ENCODE data around the gene ERBB2. TPM values are rescaled to one million over a fixed set of nuclear protein-coding genes. Genes with fewer than 3 reads are reported as not detected.
"Not testable (repeated sequence)": the region's sequence is repeated elsewhere in the genome, so short reads cannot be mapped to it uniquely, and the experiment has no call there.

The ERBB2 gene
- total and polyA plus RNA-seq, 2 experiments from 2014 or later = 30.3 to 55.4 TPM

GRCh38 chr17:39688945-39689344, 10.9 kb upstream of the ERBB2 start:
- peak overlapping the region; percentile 100 for H3K4me2 ChIP-seq (ENCODE audit: unreplicated experiment)
- no peaks in the 10 kb centered on the region for H4K20me1 ChIP-seq (ENCODE audit: insufficient read depth)
- H3K4me1 ChIP-seq (ENCODE audit: insufficient read depth) = peaks cover 8% of the 10 kb centered on the region
- H3K79me2 ChIP-seq (ENCODE audit: insufficient read depth) = no peaks in the 10 kb centered on the region
- peaks cover 22% of the 10 kb centered on the region for H3F3A ChIP-seq (ENCODE audit: insufficient read depth)
- no peak for TF ChIP-seq EZH2phosphoT487 (IDR thresholded peaks at IDR 0.05; ENCODE audit: insufficient read depth, low read depth)
- peak overlapping the region; percentile 100 for H2AFZ ChIP-seq
- H3K27me3 ChIP-seq (replicated peaks; ENCODE audit: insufficient read depth) = no peaks in the 10 kb centered on the region
- no peaks in the 10 kb centered on the region for H3K36me3 ChIP-seq (ENCODE audit: low read depth)
- no peak overlapping the region for H3K27ac ChIP-seq
- H3K9me2 ChIP-seq (ENCODE audit: insufficient read depth) = peaks cover 8% of the 10 kb centered on the region; the same call in 1 of the 2 replicates
- DNase-seq = no peak
- WGBS, 2 experiments (ENCODE audit: low coverage in 1 of 2, low lambda C conversion rate in 2 of 2, missing lambda C conversion rate in 2 of 2) = 23 to 27% methylated on average over 3 of the region's 3 CpGs
- H3K9ac ChIP-seq = peak overlapping the region; percentile 84; the same call in 1 of the 2 replicates
- no peaks in the 10 kb centered on the region for H3K9me3 ChIP-seq (ENCODE audit: low read depth)
- in situ Hi-C loops (cut with MboI) = no loop called here
- peak overlapping the region; percentile 92 for H3K4me3 ChIP-seq

GRCh38 chr17:39694593-39694992, 5.3 kb upstream of the ERBB2 start:
- DNase-seq = no peak
- H3K9me2 ChIP-seq (ENCODE audit: insufficient read depth) = no peaks in the 10 kb centered on the region
- TF ChIP-seq EZH2 (IDR thresholded peaks at IDR 0.05; ENCODE audit: insufficient read depth, poor library complexity, severe bottlenecking) (no peak), EZH2phosphoT487 (IDR thresholded peaks at IDR 0.05; ENCODE audit: insufficient read depth, low read depth) (no peak)
- no peaks in the 10 kb centered on the region for H3K9me3 ChIP-seq (ENCODE audit: low read depth)
- H2AFZ ChIP-seq = no peak overlapping the region
- no peaks in the 10 kb centered on the region for H3F3A ChIP-seq (ENCODE audit: insufficient read depth)
- 81 to 90% methylated on average over 5 of the region's 5 CpGs for WGBS, 2 experiments (ENCODE audit: low coverage in 1 of 2, low lambda C conversion rate in 2 of 2, missing lambda C conversion rate in 2 of 2)
- H3K27ac ChIP-seq = no peak overlapping the region
- peaks cover 8% of the 10 kb centered on the region; the same call in 1 of the 2 replicates for H3K79me2 ChIP-seq (ENCODE audit: insufficient read depth)
- in situ Hi-C loops (cut with MboI) = no loop called here
- no peak overlapping the region for H3K4me2 ChIP-seq (ENCODE audit: unreplicated experiment)
- H3K4me3 ChIP-seq = no peak overlapping the region
- H3K27me3 ChIP-seq (replicated peaks; ENCODE audit: insufficient read depth) = no peaks in the 10 kb centered on the region
- H4K20me1 ChIP-seq (ENCODE audit: insufficient read depth) = no peaks in the 10 kb centered on the region
- H3K36me3 ChIP-seq (ENCODE audit: low read depth) = no peaks in the 10 kb centered on the region
- H3K4me1 ChIP-seq (ENCODE audit: insufficient read depth) = peaks cover 4% of the 10 kb centered on the region; the same call in 1 of the 2 replicates
- H3K9ac ChIP-seq = no peak overlapping the region

GRCh38 chr17:39695089-39695474, 4.8 kb upstream of the ERBB2 start:
- no peak overlapping the region for H3K4me3 ChIP-seq
- no peaks in the 10 kb centered on the region for H3F3A ChIP-seq (ENCODE audit: insufficient read depth)
- no peaks in the 10 kb centered on the region for H3K9me2 ChIP-seq (ENCODE audit: insufficient read depth)
- no peak overlapping the region for H3K4me2 ChIP-seq (ENCODE audit: unreplicated experiment)
- H4K20me1 ChIP-seq (ENCODE audit: insufficient read depth) = no peaks in the 10 kb centered on the region
- no peak for DNase-seq
- peaks cover 13% of the 10 kb centered on the region for H3K79me2 ChIP-seq (ENCODE audit: insufficient read depth)
- WGBS, 2 experiments (ENCODE audit: low coverage in 1 of 2, low lambda C conversion rate in 2 of 2, missing lambda C conversion rate in 2 of 2) = 75 to 79% methylated on average over 2 of the region's 2 CpGs
- no peaks in the 10 kb centered on the region for H3K27me3 ChIP-seq (replicated peaks; ENCODE audit: insufficient read depth)
- H3K4me1 ChIP-seq (ENCODE audit: insufficient read depth) = peaks cover 4% of the 10 kb centered on the region; the same call in 1 of the 2 replicates
- no peak for TF ChIP-seq EZH2phosphoT487 (IDR thresholded peaks at IDR 0.05; ENCODE audit: insufficient read depth, low read depth)
- no peak for TF ChIP-seq EZH2 (IDR thresholded peaks at IDR 0.05; ENCODE audit: insufficient read depth, poor library complexity, severe bottlenecking)
- no peak overlapping the region for H2AFZ ChIP-seq
- no peaks in the 10 kb centered on the region for H3K9me3 ChIP-seq (ENCODE audit: low read depth)
- no peak overlapping the region for H3K27ac ChIP-seq
- in situ Hi-C loops (cut with MboI) = no loop called here
- H3K9ac ChIP-seq = no peak overlapping the region
- no peaks in the 10 kb centered on the region for H3K36me3 ChIP-seq (ENCODE audit: low read depth)

GRCh38 chr17:39696731-39697130, 3.1 kb upstream of the ERBB2 start:
- Histone ChIP-seq H3K4me1 (ENCODE audit: insufficient read depth) (peaks cover 11% of the 10 kb centered on the region), H3K4me3 (no peak overlapping the region), H4K20me1 (ENCODE audit: insufficient read depth) (no peaks in the 10 kb centered on the region), H3F3A (ENCODE audit: insufficient read depth) (no peaks in the 10 kb centered on the region), H2AFZ (no peak overlapping the region), H3K9ac (no peak overlapping the region), H3K27ac (no peak overlapping the region), H3K79me2 (ENCODE audit: insufficient read depth) (peaks cover 29% of the 10 kb centered on the region), H3K4me2 (ENCODE audit: unreplicated experiment) (no peak overlapping the region), H3K9me3 (ENCODE audit: low read depth) (no peaks in the 10 kb centered on the region), H3K36me3 (ENCODE audit: low read depth) (no peaks in the 10 kb centered on the region), H3K27me3 (replicated peaks; ENCODE audit: insufficient read depth) (no peaks in the 10 kb centered on the region), H3K9me2 (ENCODE audit: insufficient read depth) (no peaks in the 10 kb centered on the region)
- TF ChIP-seq EZH2 (IDR thresholded peaks at IDR 0.05; ENCODE audit: insufficient read depth, poor library complexity, severe bottlenecking) = no peak
- TF ChIP-seq EZH2phosphoT487 (IDR thresholded peaks at IDR 0.05; ENCODE audit: insufficient read depth, low read depth) = no peak
- in situ Hi-C loops (cut with MboI) = no loop called here
- no peak for DNase-seq
- WGBS, 2 experiments (ENCODE audit: low coverage in 1 of 2, low lambda C conversion rate in 2 of 2, missing lambda C conversion rate in 2 of 2) = 72 to 81% methylated on average over 6 of the region's 6 CpGs

- no peaks in the 10 kb centered on the region for H3K36me3 ChIP-seq (ENCODE audit: low read depth)
- H3K27ac ChIP-seq = no peak overlapping the region
- no peaks in the 10 kb centered on the region for H3K27me3 ChIP-seq (replicated peaks; ENCODE audit: insufficient read depth)
- in situ Hi-C loops (cut with MboI) = no loop called here
- H2AFZ ChIP-seq = no peak overlapping the region
- 81 to 83% methylated on average over 5 of the region's 5 CpGs for WGBS, 2 experiments (ENCODE audit: low coverage in 1 of 2, low lambda C conversion rate in 2 of 2, missing lambda C conversion rate in 2 of 2)
- peaks cover 40% of the 10 kb centered on the region for H3K79me2 ChIP-seq (ENCODE audit: insufficient read depth)
- H3K4me1 ChIP-seq (ENCODE audit: insufficient read depth) = peaks cover 11% of the 10 kb centered on the region
- no peaks in the 10 kb centered on the region for H3K9me3 ChIP-seq (ENCODE audit: low read depth)
- H3K4me3 ChIP-seq = no peak overlapping the region
- H3F3A ChIP-seq (ENCODE audit: insufficient read depth) = no peaks in the 10 kb centered on the region
- H3K9ac ChIP-seq = no peak overlapping the region
- H3K9me2 ChIP-seq (ENCODE audit: insufficient read depth) = no peaks in the 10 kb centered on the region
- DNase-seq = no peak
- no peak for TF ChIP-seq EZH2 (IDR thresholded peaks at IDR 0.05; ENCODE audit: insufficient read depth, poor library complexity, severe bottlenecking)
- no peak overlapping the region for H3K4me2 ChIP-seq (ENCODE audit: unreplicated experiment)
- no peaks in the 10 kb centered on the region for H4K20me1 ChIP-seq (ENCODE audit: insufficient read depth)
Measured at GRCh38 chr17:39697961-39698360, 1.9 kb upstream of the ERBB2 start.

- Histone ChIP-seq H3K27ac (peak overlapping the region; percentile 28; the same call in 1 of the 2 replicates), H3K9ac (peak overlapping the region; percentile 85)
- WGBS, 2 experiments (ENCODE audit: low coverage in 1 of 2, low lambda C conversion rate in 2 of 2, missing lambda C conversion rate in 2 of 2) = 45 to 46% methylated on average over 11 of the region's 11 CpGs
Measured at GRCh38 chr17:39699157-39699817, 577 bp upstream of the ERBB2 start.

More at GRCh38 chr17:39699157-39699817, 577 bp upstream of the ERBB2 start:
- DNase-seq; H3K36me3 ChIP-seq (ENCODE audit: low read depth); H3F3A ChIP-seq (ENCODE audit: insufficient read depth); in situ Hi-C loops (cut with MboI); H3K27me3 ChIP-seq (replicated peaks; ENCODE audit: insufficient read depth); H3K9me3 ChIP-seq (ENCODE audit: low read depth); H3K9me2 ChIP-seq (ENCODE audit: insufficient read depth); H4K20me1 ChIP-seq (ENCODE audit: insufficient read depth): not testable (repeated sequence)
- peak overlapping the region; percentile 98 for H3K4me2 ChIP-seq (ENCODE audit: unreplicated experiment)
- H3K4me1 ChIP-seq (ENCODE audit: insufficient read depth) = peaks cover 11% of the 10 kb centered on the region
- H2AFZ ChIP-seq = peak overlapping the region; percentile 97
- peak overlapping the region; percentile 81 for H3K4me3 ChIP-seq
- H3K79me2 ChIP-seq (ENCODE audit: insufficient read depth) = peaks cover 53% of the 10 kb centered on the region

All from GM23248 (cell line).